ENCODE measurements around the gene TSPAN14.

GRCh38 chr10:80487421-80487785, 33.3 kb downstream of the TSPAN14 start:
- TF ChIP-seq, protein P1, sequence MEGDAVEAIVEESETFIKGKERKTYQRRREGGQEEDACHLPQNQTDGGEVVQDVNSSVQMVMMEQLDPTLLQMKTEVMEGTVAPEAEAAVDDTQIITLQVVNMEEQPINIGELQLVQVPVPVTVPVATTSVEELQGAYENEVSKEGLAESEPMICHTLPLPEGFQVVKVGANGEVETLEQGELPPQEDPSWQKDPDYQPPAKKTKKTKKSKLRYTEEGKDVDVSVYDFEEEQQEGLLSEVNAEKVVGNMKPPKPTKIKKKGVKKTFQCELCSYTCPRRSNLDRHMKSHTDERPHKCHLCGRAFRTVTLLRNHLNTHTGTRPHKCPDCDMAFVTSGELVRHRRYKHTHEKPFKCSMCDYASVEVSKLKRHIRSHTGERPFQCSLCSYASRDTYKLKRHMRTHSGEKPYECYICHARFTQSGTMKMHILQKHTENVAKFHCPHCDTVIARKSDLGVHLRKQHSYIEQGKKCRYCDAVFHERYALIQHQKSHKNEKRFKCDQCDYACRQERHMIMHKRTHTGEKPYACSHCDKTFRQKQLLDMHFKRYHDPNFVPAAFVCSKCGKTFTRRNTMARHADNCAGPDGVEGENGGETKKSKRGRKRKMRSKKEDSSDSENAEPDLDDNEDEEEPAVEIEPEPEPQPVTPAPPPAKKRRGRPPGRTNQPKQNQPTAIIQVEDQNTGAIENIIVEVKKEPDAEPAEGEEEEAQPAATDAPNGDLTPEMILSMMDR (IDR thresholded peaks at IDR 0.05) = no peak
- no peak for TF ChIP-seq POLR2A (IDR thresholded peaks at IDR 0.05)

Measured in adrenal gland (tissue), 5 donors.